IMR-90 (cell line): ENCODE results near the gene HPN. TPM values are rescaled to one million over a fixed set of nuclear protein-coding genes. Genes with fewer than 3 reads are reported as not detected.
A peak's percentile ranks its signal among the peaks of the same experiment; 100 is the strongest.

Experiments used
- ATAC-seq: fragments of 200-7000 bp; cut with Tn5 transposase; 2 replicates; pipeline ENCODE4 v1.9.1; 2020; ENCODE audit warnings: low read depth, mild to moderate bottlenecking, moderate library complexity
- BruUV-seq: library from RNA; stranded (reverse); fragments of 400-500 nt; replicated peaks from 2 replicates; lab custom pipeline; 2021; lab: Mats Ljungman, UMichigan
- CTCF ChIA-PET: fragments of 300-600 bp; formaldehyde crosslinking; extraction: SDS; loops from one replicate; lab custom pipeline; 2021; ENCODE audit warnings: antibody characterized with exemption; lab: Yijun Ruan, JAX
- POLR2A ChIA-PET: fragments of 300-600 bp; sonication (Branson Sonifier 250); formaldehyde crosslinking; loops from one replicate; lab custom pipeline; 2022; ENCODE audit warnings: antibody characterized with exemption; ENCODE audit not compliant: unreplicated experiment; lab: Charles Lee
- DNase-seq: peaks from one replicate; pipeline ENCODE4 v3.0.0; 2013
- H2AFZ ChIP-seq: replicated peaks from 2 replicates; pipeline ENCODE3; 2013; ENCODE audit warnings: low read length, mild to moderate bottlenecking; ENCODE audit not compliant: poor library complexity
- H2AK5ac ChIP-seq: 2 replicates; pipeline ENCODE4 v1.6.1; 2013; ENCODE audit warnings: low read depth, low read length, inconsistent platforms
- H2AK9ac ChIP-seq: replicated peaks from 2 replicates; pipeline ENCODE3; 2013; ENCODE audit warnings: mild to moderate bottlenecking, low read depth, low read length, moderate library complexity; ENCODE audit not compliant: poor library complexity
- H2BK120ac ChIP-seq: 2 replicates; pipeline ENCODE4 v1.6.1; 2013; ENCODE audit warnings: low read depth, low read length, inconsistent platforms
- H2BK15ac ChIP-seq: 3 replicates; pipeline ENCODE4 v1.6.1; 2013; ENCODE audit warnings: low read depth, low read length, inconsistent platforms
- H2BK20ac ChIP-seq: 2 replicates; pipeline ENCODE4 v1.6.1; 2013; ENCODE audit warnings: low read depth, mild to moderate bottlenecking, inconsistent platforms, low read length, moderate library complexity
- H2BK5ac ChIP-seq: 2 replicates; pipeline ENCODE4 v1.6.1; 2013; ENCODE audit warnings: mild to moderate bottlenecking, low read depth, low read length, inconsistent platforms; ENCODE audit not compliant: poor library complexity, severe bottlenecking
- H3K14ac ChIP-seq: replicated peaks from 2 replicates; pipeline ENCODE4 v1.6.1; 2013; ENCODE audit warnings: low read depth, low read length, inconsistent platforms
- H3K18ac ChIP-seq: 2 replicates; pipeline ENCODE4 v1.6.1; 2013; ENCODE audit warnings: low read depth, low read length, control low read depth
- H3K23ac ChIP-seq: 2 replicates; pipeline ENCODE4 v1.6.1; 2013; ENCODE audit warnings: low read depth, low read length, inconsistent platforms
- H3K27ac ChIP-seq: 2 replicates; pipeline ENCODE4 v1.5.1; 2013; ENCODE audit warnings: mild to moderate bottlenecking, control low read depth, low read length; ENCODE audit not compliant: insufficient read depth
- H3K27me3 ChIP-seq: 2 replicates; pipeline ENCODE4 v1.6.1; 2013; ENCODE audit warnings: low read length; ENCODE audit not compliant: control insufficient read depth, insufficient read depth
- H3K36me3 ChIP-seq: 2 replicates; pipeline ENCODE4 v1.6.1; 2013; ENCODE audit warnings: low read length, mixed read lengths; ENCODE audit not compliant: control insufficient read depth, insufficient read depth
- H3K4ac ChIP-seq: 2 replicates; pipeline ENCODE4 v1.6.1; 2013; ENCODE audit warnings: low read depth, low read length, inconsistent platforms
- H3K4me1 ChIP-seq: 2 replicates; pipeline ENCODE4 v1.6.1; 2013; ENCODE audit warnings: low read length, mixed read lengths; ENCODE audit not compliant: control insufficient read depth, insufficient read depth
- H3K4me2 ChIP-seq: 2 replicates; pipeline ENCODE4 v1.6.1; 2013; ENCODE audit warnings: low read depth, mild to moderate bottlenecking, control low read depth, low read length, moderate library complexity
- H3K4me3 ChIP-seq: 2 replicates; pipeline ENCODE4 v1.5.1; 2013; ENCODE audit warnings: low read depth, mild to moderate bottlenecking, control low read depth, low read length, moderate library complexity; ENCODE audit not compliant: insufficient read depth
- H3K56ac ChIP-seq: 2 replicates; pipeline ENCODE4 v1.6.1; 2013; ENCODE audit warnings: low read length, inconsistent platforms; ENCODE audit not compliant: insufficient read depth; ENCODE audit errors: extremely low read depth
- H3K79me1 ChIP-seq, 2 experiments: 2 replicates each; pipeline ENCODE4 v1.6.1; 2013; ENCODE audit warnings: low read length in 2 of 2, inconsistent platforms in 1 of 2, low read depth in 1 of 2
- H3K9ac ChIP-seq: 2 replicates; pipeline ENCODE4 v1.6.1; 2013; ENCODE audit warnings: low read depth, low read length, control low read depth
- H3K9me1 ChIP-seq: 2 replicates; pipeline ENCODE4 v1.6.1; 2013; ENCODE audit warnings: low read length, inconsistent platforms; ENCODE audit not compliant: insufficient read depth
- H3K9me3 ChIP-seq: 2 replicates; pipeline ENCODE4 v1.6.1; 2013; ENCODE audit warnings: low read length; ENCODE audit not compliant: control insufficient read depth, insufficient read depth
- H4K20me1 ChIP-seq: 2 replicates; pipeline ENCODE4 v1.6.1; 2013; ENCODE audit warnings: low read length, inconsistent platforms; ENCODE audit not compliant: insufficient read depth
- H4K5ac ChIP-seq: 2 replicates; pipeline ENCODE4 v1.6.1; 2013; ENCODE audit warnings: mild to moderate bottlenecking, low read depth, low read length, control low read depth
- H4K8ac ChIP-seq, 2 experiments: 2 replicates each; pipeline ENCODE4 v1.6.1; 2013; ENCODE audit warnings: low read depth in 2 of 2, low read length in 2 of 2, control low read depth in 1 of 2, inconsistent platforms in 1 of 2
- H4K91ac ChIP-seq: 2 replicates; pipeline ENCODE4 v1.6.1; 2013; ENCODE audit warnings: low read depth, low read length, inconsistent platforms; ENCODE audit not compliant: insufficient read depth
- BHLHE40 ChIP-seq: fragments of 150-350 bp; IDR thresholded peaks from 2 replicates; pipeline ENCODE4 v1.6.1; 2016; ENCODE audit warnings: mild to moderate bottlenecking, low read depth, low read length
- MAZ ChIP-seq: IDR thresholded peaks from 2 replicates; pipeline ENCODE4 v1.6.1; 2012; ENCODE audit warnings: low read depth, mild to moderate bottlenecking, low read length, improper control_type of control experiment, moderate library complexity, borderline replicate concordance
- NFE2L2 ChIP-seq: fragments of 150-350 bp; IDR thresholded peaks from 2 replicates; pipeline ENCODE4 v1.6.1; 2016; ENCODE audit warnings: low read depth, mild to moderate bottlenecking, low read length
- RAD21 ChIP-seq: IDR thresholded peaks from 2 replicates; pipeline ENCODE4 v1.6.1; 2012; ENCODE audit warnings: low read length, improper control_type of control experiment
- SMC3 ChIP-seq: fragments of 150-350 bp; IDR thresholded peaks from 2 replicates; pipeline ENCODE4 v1.6.1; 2016; ENCODE audit warnings: low read depth, mild to moderate bottlenecking, antibody characterized with exemption, low read length, moderate library complexity
- WGBS, 2 experiments: methylation state at CpG; one replicate each; pipeline versions ENCODE4 v1.1.5 to v1.1.7; 2013; ENCODE audit warnings: missing lambda C conversion rate in 2 of 2; ENCODE audit not compliant: insufficient read length in 1 of 2; ENCODE audit errors: extremely low coverage in 2 of 2; 5-methylcytosine and 5-hydroxymethylcytosine counted together
- dilution Hi-C: fragments of 300-500 bp; cut with HindIII; formaldehyde crosslinking; loops from one replicate; pipeline ENCODE4 v1.14.3; 2018; ENCODE audit warnings: low sequenced_read_pairs; ENCODE audit not compliant: unreplicated experiment
- in situ Hi-C: fragments of 300-500 bp; cut with MboI; formaldehyde crosslinking; loops from 3 replicates; pipeline ENCODE4 v1.14.3; 2019; ENCODE audit warnings: low sequenced_read_pairs, inconsistent platforms, mixed read lengths
- intact Hi-C: fragments of 100-400 bp; cut with micrococcal nuclease; formaldehyde crosslinking; loops from 2 replicates; pipeline ENCODE4 v1.10.0; 2022
- polyA plus RNA-seq, 3 experiments: library from polyadenylated mRNA; depleted of rRNA; stranded (reverse); fragments of >200 nt; gene quantifications; 2 replicates each; pipeline ENCODE4 v1.2.3, GENCODE V29; 2012; ENCODE audit warnings: low replicate concordance in 1 of 3
- total RNA-seq: library from RNA; depleted of rRNA; stranded (reverse); fragments of >200 nt; gene quantifications from 2 replicates; pipeline ENCODE4 v1.2.3, GENCODE V29; 2012
- TF ChIP-seq, protein P1 (sequence below): conservative IDR thresholded peaks from 2 replicates; pipeline ENCODE4 v1.5.1; 2012; ENCODE audit warnings: mild to moderate bottlenecking, low read depth, low read length, improper control_type of control experiment

Gene HPN
- total and polyA plus RNA-seq, 2 of the 4 experiments (the other 2 are of a cell fraction), result not detected

- H2AK9ac ChIP-seq, result peak overlapping the region; percentile 11
- H3K4me2 ChIP-seq, result no peak overlapping the region
- peak overlapping the region; percentile 9 for H2AFZ ChIP-seq
- no peaks in the 10 kb centered on the region for H4K20me1 ChIP-seq
- peaks cover 14% of the 10 kb centered on the region for H3K27me3 ChIP-seq
- H3K4me3 ChIP-seq, result no peak overlapping the region
- peaks cover 5% of the 10 kb centered on the region; the same call in 1 of the 2 replicates for H3K4me1 ChIP-seq
- H3K79me1 ChIP-seq, result no peaks in the 10 kb centered on the region
- POLR2A ChIA-PET, result no interaction called here
- H3K36me3 ChIP-seq, result no peaks in the 10 kb centered on the region
- dilution Hi-C loops (no loop called here), in situ Hi-C loops (no loop called here), intact Hi-C loops (loop anchor here (1.0 to 2.0 kb wide), 2 partner anchors 46 to 90 kb away; partner anchors contain the start of gene LGI4)
- H3K9me1 ChIP-seq, result no peaks in the 10 kb centered on the region
- no TSS peak for BruUV-seq
- DNase-seq (peak; percentile 43), ATAC-seq (peak; percentile 69)
- H2AK5ac ChIP-seq, result no peak overlapping the region
- no peak overlapping the region for H3K23ac ChIP-seq
- H2BK120ac ChIP-seq, result no peak overlapping the region
- WGBS, 2 experiments, result 43% methylated on average over 5 of the region's 9 CpGs; no CpG with 5 or more reads in 1 of the 2 experiments
- H3K18ac ChIP-seq, result no peak overlapping the region
- H3K56ac ChIP-seq, result no peak overlapping the region
- no peak overlapping the region for H2BK5ac ChIP-seq
- TF ChIP-seq RAD21 (peak; percentile 68), MAZ (no peak), NFE2L2 (no peak), BHLHE40 (no peak), SMC3 (peak; percentile 53)
- TF ChIP-seq, protein P1, sequence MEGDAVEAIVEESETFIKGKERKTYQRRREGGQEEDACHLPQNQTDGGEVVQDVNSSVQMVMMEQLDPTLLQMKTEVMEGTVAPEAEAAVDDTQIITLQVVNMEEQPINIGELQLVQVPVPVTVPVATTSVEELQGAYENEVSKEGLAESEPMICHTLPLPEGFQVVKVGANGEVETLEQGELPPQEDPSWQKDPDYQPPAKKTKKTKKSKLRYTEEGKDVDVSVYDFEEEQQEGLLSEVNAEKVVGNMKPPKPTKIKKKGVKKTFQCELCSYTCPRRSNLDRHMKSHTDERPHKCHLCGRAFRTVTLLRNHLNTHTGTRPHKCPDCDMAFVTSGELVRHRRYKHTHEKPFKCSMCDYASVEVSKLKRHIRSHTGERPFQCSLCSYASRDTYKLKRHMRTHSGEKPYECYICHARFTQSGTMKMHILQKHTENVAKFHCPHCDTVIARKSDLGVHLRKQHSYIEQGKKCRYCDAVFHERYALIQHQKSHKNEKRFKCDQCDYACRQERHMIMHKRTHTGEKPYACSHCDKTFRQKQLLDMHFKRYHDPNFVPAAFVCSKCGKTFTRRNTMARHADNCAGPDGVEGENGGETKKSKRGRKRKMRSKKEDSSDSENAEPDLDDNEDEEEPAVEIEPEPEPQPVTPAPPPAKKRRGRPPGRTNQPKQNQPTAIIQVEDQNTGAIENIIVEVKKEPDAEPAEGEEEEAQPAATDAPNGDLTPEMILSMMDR, result peak; percentile 81
- H4K5ac ChIP-seq, result no peak overlapping the region
- CTCF ChIA-PET, result interaction anchor here (0.6 to 1.5 kb wide), 14 partner anchors 10 to 618 kb away, joined by 3 to 6 read pairs (median 3); partner anchors contain the start of gene GRAMD1A
- no peak overlapping the region for H3K27ac ChIP-seq
- no peak overlapping the region for H3K9ac ChIP-seq
- H3K14ac ChIP-seq, result no peak overlapping the region
- H2BK15ac ChIP-seq, result no peak overlapping the region
- no peak overlapping the region for H2BK20ac ChIP-seq
- H3K4ac ChIP-seq, result no peak overlapping the region
- no peak overlapping the region for H4K8ac ChIP-seq
- no peak overlapping the region for H4K91ac ChIP-seq
- H3K9me3 ChIP-seq, result no peaks in the 10 kb centered on the region
These were observed 3.0 kb downstream of the HPN start for GRCh38 chr19:35044317-35045117.
